Mesenteric fat pad (tissue), 1 donor: ENCODE data around the gene RPL37A. TPM values are rescaled to one million over a fixed set of nuclear protein-coding genes. Genes with fewer than 3 reads are reported as not detected.

ENCODE experiments used
- DNase-seq: peaks from one replicate; pipeline ENCODE4 v3.0.0-alpha.2; 2020; ENCODE audit warnings: low spot score
- long read RNA-seq: library from polyadenylated mRNA; unstranded; transcript quantifications from one replicate; pipeline ENCODE4 v2.0.0, GENCODE V29; 2020
- total RNA-seq: library from RNA; stranded (reverse); fragmentation: NEBNext Ultra II Directional; extraction: Animal tissue kit (Norgen Biotek cat#: 25700); gene quantifications from one replicate; pipeline ENCODE4 v1.2.1, GENCODE V29; 2021
- donor health status: DM: yes; HTN: yes; CAD: no.

Gene RPL37A
- total RNA-seq = 1,983 TPM
- long read RNA-seq, transcript RPL37A-209 (3 exons, 1,701 nt) = minor isoform, 11 of 100 reads
- long read RNA-seq, transcript RPL37A-210 (4 exons, 3,647 nt) = major isoform, 65 of 100 reads
- long read RNA-seq, transcript RPL37A-208 (2 exons, 2,225 nt) = minor isoform, 7 of 100 reads
- long read RNA-seq, partial matches to known transcripts = 9 of 100 reads
- long read RNA-seq, other reads (novel, unspliced or antisense) = 3 of 100 reads

DNA sequence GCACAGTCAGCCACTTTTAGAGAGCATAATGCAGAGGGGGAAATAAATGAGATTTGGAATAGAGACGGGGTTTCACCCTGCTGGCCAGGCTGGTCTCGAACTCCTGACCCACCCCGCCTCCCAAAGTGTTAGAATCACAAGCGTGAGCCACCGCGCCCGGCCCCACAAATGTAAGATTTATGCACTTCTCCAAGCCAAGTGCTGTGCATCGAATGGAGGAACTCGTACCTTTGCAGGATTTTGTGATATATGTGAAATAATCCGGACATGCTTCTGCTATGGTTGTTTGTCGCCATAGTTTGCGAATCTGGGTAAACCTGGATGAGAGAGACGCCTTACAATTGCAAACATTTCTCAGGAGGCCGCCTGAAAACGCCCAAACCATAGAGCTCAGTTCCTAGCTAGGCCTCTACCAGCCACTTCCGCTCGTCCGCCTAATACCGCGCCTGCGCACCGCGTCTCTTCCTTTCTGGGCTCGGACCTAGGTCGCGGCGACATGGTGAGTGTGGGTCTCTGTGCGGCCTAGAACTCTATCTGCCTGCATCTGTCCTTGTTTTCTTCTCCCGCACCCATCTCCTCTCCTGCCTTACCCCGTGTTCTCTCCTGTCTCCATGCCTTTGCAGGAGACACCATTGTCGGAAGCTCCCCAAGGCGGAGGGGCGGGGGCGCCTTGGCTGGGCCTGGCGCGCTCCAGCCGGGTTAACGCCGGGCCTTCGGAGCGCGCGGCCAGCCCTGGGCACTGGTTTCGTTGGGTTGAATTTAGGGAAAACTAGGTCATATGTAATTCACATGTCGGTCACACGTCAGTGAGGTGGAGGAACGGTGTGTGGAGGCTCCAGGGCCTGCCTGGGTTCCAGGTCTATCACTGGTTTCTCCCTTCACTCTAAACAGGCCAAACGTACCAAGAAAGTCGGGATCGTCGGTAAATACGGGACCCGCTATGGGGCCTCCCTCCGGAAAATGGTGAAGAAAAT is at the start of gene RPL37A:
Gene RPL37A, plus strand, starts transcription at position 466 of the 974 bp plus-strand sequence. Its CDS starts 31 bp downstream, at position 497.
- DNase-seq = peak; percentile 96

DNA sequence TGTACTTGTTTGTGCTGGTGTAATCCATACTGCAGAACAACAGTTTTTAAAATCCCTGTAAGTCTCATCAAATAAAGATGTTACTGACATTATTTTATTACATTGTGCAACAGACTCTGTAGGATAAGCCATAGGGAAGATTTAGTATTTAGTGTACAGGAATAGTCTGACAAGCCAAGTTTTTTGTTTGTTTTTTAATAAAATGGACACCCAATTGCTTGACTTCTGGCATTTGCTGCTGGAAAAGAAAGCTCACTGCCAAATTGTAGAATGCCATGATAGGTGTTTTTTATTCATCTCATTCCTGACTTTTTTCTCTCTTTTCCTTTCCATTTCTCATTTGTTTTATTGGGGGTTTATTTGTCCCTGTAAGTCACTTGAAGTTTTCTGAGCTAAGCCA is 48.3 kb upstream of the RPL37A start:
- DNase-seq = no peak

DNA sequence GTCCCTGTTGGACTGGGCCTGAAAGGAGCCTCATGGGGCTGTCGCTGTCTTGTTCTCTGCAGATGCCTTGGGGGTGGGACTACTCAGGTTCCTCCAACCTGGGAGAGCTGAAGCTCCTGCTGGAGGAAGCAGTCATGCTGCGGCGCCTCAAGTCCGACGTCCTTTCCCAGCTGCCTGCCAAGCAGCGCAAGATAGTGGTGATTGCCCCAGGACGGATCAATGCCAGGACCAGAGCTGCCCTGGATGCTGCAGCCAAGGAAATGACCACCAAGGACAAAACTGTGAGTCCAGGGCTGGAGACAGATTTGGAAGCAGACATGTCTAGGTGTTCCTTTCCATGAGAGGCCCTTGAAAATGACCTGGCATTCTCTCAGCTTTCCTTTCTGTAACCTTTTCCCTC is 47.9 kb upstream of the RPL37A start:
- no peak for DNase-seq

DNA sequence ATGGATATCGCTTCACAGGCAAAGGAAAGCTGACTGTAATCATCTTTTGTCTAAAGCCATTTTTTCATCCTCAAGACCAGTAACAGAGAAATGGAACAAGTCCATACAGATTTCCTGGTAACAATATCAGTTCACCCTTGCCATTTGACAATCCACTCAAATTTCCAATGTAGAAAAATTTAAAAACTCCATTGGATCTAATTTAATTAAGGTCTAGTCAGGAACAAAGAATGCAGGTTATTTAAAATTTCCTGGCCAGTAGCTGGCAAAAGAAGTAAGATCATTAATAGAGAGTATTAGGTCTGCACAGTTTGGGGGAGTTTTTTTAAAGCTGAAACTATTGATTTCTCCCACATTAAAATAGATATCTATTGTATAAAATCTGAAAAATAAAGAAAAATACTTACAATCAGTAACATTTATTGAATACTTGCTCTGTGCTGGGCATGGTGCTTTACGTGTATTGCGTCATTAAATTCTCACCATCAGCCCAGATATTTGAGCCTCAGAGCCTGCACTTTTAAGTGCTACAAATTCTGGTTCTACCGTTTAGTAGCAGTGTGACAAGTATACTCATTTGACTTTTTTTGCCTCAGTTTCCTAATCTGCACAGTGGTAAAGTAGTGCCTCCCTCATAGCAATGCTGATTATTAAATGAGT is 44.6 kb upstream of the RPL37A start:
- no peak for DNase-seq

DNA sequence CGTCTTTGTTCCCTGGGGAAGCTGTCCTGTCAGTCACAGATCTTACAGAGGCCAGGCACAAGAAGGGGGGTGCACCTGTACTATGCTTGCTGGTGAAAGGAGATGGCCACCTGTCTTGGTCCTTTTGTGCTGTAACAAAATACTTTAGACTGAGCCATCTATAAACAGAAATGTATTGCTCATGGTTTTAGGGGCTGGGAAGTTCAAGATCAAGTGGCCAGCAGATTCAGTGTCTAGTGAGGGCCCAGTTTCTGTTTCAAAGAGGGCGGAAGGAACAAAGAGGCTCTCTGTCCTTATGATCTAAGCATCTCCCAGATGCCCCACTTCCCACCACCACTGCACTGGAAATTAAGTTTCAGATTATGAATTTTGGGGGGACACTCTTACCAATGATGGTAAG is 35.5 kb upstream of the RPL37A start:
- no peak for DNase-seq

DNA sequence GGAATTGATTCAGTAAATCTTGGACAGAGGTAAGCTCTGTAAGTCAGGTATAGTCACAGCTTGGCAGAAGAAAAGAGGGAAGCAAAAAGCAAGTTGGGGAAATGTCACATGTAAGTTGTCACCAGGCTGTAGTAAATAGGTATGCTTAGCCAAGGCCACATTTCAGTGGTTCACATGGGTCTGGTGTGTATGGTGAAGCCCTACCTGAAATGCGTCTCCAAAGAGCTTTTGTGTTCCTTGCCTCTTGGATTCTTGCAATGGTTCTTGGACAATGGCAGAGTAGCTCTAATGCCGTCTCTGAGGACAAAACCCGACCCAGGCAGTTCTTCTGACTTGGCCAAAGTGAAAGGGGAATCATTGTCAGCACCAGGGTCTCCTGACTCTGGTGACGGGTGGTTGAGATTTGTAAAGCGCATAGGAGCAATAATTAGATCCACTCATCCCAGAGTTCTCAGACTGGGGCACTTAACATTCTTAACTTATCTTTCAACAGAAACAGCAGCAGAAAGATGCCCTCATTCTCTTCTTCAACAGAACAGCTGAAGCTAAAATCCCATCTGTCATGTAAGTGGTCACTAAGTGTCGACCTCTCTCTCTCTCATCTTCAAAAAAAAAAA is 34.4 kb upstream of the RPL37A start:
- no peak for DNase-seq

DNA sequence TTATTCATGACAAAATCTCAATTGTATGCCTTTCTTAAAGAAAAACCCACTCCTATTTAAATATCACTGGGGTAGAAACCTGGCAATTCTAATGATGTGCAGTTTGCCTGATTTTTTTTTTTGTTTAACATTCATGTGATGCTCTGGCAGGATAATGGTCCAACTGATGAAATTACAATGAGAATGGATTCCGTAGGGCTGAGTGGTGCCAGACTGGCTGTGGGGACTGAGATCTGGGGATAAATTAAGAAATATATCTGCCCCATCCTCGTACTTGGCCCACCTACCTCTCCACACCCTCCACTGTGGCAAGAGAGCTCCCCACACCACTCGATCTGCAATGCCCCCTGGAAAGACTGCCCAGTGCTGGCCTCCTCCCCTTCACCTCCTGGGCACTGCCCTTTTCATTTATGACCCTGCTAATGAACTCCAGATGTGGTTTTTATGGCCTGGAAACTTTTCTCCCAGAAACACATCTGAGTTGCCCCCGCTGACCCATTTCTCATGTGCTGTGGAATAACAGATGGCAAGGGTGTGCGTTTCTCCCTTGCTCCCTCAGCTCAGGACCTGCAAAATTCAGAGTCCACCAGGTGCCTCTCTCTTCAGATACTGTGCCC is 33.0 kb upstream of the RPL37A start:
- no peak for DNase-seq

DNA sequence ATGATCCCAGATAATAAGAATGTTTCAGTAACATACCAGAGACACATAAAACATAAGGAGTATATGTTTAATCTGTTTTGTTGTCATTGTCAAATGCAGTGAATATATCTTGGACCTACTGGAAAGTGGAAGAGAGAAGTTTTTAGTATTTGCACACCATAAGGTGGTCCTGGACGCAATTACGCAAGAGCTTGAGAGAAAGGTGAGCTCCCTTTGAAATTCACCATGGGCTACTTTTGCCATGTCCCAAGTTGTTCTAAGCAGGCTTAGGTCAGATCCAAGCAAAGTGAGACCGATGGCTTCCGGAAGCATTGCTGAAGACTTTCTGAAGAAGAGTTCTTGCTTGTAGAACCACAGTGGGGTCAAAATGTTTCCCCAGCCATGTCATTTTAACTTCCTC is 30.8 kb upstream of the RPL37A start:
- DNase-seq = no peak

DNA sequence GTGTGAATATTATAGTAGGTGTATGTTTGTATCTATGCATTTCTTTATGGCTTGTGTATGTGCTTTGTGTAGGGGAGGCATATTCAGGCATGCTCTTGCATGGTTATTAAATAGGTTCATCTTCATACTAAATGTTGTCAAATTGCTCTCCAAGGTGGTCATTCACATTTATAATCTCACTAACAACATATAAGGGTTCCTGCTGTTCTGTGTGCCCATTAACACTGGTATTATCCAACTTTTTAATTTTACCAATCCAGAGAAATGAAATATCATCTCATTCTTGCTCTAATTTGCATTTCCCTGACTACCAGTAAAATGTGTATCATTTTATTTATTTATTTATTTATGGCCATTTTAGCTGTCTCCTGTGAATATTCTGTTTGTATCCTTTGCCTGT is 29.0 kb upstream of the RPL37A start:
- no peak for DNase-seq

DNA sequence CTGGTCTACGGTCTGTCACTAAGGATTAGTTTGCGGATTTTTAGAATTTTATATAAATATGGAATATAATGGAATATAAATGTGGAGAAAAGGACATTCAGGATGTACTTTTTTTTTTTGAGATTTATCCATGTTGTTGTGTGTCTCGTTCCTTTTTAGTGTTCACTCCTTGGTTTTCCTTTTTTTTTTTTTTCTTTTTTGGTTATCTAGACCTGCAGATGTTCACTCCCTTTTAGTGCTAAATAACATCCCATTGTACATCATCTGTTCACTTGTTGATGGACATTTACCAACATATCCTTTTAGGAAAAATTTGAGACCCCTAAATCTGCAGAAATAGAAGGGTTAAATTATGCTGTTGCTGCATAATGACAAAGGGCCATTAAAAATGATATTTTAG is 25.5 kb upstream of the RPL37A start:
- no peak for DNase-seq

DNA sequence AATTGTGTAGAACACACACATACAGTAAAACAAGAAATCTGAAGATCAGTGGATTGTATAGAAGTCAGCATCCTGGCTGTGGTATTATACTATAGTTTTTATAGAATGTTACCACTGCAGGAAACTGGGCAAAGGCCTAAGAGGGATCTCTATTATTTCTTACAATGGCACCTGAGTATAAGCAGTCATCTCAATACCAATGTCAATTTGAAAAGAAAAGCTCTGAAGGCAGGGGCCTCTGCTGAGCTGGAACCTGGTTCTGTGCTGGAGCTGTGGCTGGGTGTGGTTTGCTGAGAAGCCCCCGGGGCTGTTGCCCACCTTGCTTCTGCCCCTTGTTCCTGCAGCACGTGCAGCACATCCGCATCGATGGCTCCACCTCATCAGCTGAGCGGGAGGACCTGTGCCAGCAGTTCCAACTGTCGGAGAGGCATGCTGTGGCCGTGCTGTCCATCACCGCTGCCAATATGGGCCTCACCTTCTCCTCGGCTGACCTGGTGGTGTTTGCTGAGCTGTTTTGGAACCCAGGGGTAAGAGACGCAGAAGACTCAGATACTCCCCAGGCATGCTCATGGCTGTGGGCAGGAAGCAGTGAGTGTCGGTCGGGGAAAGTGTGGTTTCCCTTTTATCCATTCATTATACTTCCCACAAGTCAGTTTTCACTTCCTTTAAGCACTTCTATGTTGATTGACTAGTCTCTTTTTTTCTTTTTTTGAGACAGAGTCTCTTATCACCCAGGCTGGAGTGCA is 23.5 kb upstream of the RPL37A start:
- DNase-seq = no peak

DNA sequence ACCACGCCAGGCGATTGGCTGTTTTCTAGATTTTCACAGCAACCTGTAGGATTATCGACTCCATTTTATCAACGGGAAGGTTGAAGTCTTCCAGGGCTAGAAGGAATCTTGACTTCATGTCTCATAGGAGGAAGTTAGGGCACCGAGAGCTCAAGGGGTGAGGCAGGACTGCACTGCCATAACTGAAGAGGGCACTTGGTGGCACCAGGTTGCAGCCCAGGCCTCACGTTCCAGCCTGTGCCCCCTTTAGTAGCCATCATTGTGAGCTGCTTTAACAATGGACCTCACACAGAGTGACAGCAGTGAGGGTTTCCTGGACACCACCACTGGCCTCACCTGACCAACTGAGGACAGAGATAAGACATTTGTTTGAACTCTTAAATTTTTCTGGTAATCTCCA is 22.9 kb upstream of the RPL37A start:
- DNase-seq = no peak

DNA sequence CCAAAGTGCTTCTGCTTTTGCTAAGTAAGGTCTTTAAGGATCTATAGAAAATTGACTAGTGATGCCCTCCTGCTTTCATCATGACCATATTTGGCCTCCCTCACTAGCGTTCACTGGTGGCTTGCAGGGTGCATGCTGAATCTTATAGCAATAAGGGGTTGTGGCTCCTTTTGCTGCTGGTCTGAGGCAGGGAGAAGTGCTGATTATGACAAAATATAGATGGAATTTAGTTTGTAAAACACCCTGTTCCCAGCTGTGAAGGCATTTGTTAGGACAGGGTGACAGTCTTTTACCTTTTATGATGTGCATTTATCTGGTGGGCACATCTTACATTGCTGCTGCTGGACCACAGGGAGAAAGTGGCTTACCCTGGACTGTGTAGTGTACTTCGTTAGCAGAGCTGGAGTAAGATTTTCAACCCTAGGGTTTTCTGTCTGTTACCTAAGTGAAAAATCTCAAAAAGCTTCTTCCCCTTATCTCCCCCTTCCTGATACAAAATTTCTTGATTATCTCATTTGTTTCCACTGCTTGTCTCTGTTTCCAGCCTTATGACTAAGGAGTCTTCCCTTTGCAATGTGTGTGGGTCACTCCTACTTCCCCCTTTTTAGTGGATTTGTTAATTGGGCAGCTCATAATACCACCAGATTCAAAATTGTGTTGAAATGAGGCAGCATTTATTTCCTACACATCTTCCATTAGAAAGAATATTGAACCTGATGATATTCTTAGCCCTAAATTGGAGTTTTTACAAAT is 21.2 kb upstream of the RPL37A start:
- DNase-seq = no peak

DNA sequence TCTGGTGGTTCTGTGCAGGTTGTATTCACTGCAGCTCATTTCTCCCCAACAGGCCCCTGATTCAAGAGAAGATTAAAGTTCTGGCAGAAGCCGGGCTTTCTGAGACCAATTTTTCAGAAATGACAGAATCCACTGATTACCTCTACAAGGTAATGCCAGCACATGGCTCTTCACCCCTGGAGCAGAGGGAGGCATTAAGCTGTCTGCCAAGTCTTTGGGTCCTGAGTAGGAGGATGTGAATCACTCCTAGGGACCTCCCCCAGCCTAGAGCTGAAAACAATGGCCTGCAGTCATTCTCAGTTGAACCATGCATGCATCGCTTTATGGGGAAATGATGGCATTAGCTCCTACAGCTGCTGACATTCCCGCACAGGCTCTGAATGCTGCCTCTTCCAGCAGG is 20.5 kb upstream of the RPL37A start:
- DNase-seq = no peak

DNA sequence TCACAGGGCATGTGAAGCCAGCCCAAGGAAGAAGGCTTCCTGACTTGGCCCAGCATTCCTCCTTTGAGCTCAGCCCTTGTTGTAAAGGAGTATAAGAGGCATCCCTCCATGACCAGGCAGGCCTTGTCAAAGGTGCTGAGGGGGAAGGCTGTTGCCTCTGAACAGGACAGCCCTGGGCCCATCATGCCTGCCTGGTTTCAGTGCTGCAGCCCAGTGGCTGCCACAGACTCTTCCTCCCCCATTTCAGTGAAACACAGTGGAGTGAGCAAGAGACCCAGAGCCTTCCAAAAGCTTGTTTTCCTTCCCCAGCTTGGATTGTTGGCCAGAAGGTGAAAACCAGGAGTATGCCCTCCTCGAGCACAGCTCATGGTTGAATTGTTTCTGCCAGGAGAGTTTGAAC is 19.9 kb upstream of the RPL37A start:
- no peak for DNase-seq

DNA sequence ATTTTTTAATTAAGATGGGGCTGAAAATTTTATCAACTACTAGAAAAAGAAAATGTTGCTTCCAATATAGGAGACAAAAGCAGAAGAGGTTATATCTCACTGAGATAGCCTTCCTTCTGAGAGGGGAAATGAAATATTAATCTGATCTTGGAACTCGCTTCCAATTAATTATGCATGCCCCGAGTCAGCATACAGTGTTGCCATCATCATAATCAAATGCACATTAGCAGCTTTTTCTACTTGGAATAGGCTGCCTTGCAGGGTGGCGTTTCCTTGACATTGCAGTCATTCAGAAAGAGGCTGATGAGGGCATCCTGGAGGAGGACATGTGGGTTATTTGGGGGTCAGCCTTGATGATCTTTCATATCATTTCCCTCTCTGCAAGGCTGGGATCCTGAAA is 18.4 kb upstream of the RPL37A start:
- no peak for DNase-seq

DNA sequence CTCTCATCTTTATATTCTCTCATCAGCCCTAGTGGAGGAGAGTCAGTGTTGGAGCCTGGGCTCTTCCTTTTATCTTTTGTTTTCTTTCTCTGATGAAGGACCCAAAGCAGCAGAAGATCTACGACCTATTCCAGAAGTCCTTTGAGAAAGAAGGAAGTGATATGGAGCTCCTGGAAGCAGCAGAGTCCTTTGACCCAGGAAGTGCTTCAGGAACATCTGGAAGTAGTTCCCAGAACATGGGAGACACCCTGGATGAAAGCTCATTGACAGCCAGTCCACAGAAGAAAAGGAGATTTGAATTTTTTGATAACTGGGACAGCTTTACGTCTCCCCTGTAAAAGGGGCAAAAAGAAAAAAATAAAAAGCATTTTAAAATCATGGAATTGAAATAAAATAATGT is 16.0 kb upstream of the RPL37A start:
- no peak for DNase-seq

DNA sequence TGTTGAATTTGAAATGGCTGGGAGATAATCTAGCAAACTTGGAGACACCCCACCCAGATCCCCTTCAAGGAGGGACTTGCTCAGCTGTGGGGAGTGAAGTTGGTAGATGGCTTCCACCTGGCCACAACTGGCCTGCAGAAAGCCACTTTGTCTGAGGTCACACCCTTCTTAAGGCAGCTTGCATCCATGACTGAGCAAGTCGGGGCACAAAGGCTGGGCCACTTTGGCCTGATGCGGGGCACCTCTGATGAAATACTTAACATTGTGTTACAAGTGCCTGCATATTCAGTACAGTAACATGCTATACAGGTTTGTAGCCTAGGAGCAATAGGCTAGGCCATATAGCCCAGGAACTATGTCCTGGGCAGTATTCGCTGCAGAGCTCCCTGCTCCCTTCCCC is 13.4 kb upstream of the RPL37A start:
- no peak for DNase-seq

DNA sequence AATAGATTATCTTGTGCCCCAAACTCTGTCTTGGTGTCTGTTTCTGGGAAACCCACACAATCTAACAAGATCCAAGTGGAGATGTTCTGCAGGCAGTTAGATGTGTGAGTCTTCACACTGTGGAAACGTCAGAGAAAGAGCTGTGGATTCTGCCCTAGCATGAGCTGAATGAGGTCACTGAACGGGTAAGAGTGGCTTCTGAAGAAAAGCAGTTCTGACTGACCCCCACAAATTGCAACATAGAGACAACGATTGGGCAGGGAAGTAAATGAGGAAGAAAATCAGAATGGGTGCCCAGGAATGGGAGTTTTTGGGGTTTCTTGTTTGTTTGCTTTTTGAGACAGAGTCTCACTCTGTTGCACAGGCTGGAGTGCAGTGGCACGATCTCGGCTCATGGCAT is 12.9 kb upstream of the RPL37A start:
- DNase-seq = no peak

DNA sequence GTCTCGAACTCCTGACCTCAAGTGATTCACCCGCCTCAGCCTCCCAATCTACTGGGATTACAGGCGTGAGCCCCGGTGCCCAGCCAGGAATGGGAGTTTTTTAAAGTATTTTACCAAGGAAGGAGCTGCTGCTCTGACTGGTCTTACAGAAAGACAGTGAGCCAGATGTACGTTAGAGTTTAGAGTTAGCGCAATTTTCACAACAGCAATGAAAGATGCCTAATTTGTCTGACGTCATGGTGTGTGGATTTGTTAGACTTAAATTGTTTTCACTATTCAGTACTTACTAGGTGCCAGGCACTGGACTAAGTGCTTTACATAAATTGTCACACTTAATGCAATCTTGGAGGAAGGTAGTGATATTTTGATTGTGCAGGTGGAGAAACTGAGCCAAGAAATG is 12.4 kb upstream of the RPL37A start:
- DNase-seq = no peak
